OCI-LY3 (cell line): Measurements from ENCODE around the gene RBM25.
A peak's percentile ranks its signal among the peaks of the same experiment; 100 is the strongest.

ENCODE experiments used
- H2AFZ ChIP-seq: fragments of 200-600, 300-600 bp; shearing (Covaris generic); 2 replicates; pipeline ENCODE4 v1.6.0; 2014; ENCODE audit warnings: antibody characterized with exemption, low read depth, low read length
- H3K27ac ChIP-seq: fragments of 200-600, 300-600 bp; sonication (generic); 2 replicates; pipeline ENCODE4 v1.5.1; 2014; ENCODE audit warnings: mild to moderate bottlenecking, low read length, moderate library complexity, mixed read lengths
- H3K27me3 ChIP-seq: fragments of 200-600, 300-600 bp; sonication (generic); 2 replicates; pipeline ENCODE4 v1.6.1; 2014; ENCODE audit warnings: low read depth, low read length, mixed read lengths
- H3K36me3 ChIP-seq: fragments of 200-600, 300-600 bp; sonication (generic); replicated peaks from 2 replicates; pipeline ENCODE3; 2014; ENCODE audit warnings: low read depth, low read length, mixed read lengths
- H3K4me1 ChIP-seq: fragments of 300-600, 200-600 bp; sonication (generic); 2 replicates; pipeline ENCODE4 v1.6.1; 2014; ENCODE audit warnings: low read length, mixed read lengths
- H3K4me2 ChIP-seq: fragments of 200-600, 300-600 bp; sonication (generic); 2 replicates; pipeline ENCODE4 v1.6.1; 2014; ENCODE audit warnings: low read length, mixed read lengths
- H3K4me3 ChIP-seq: fragments of 300-600, 200-600 bp; sonication (generic); 2 replicates; pipeline ENCODE4 v1.5.1; 2014; ENCODE audit warnings: antibody characterized with exemption, mild to moderate bottlenecking, low read length, moderate library complexity
- H3K79me2 ChIP-seq: fragments of 300-600, 200-600 bp; shearing (Covaris generic); 2 replicates; pipeline ENCODE4 v1.6.1; 2014; ENCODE audit warnings: mild to moderate bottlenecking, low read length, mixed read lengths
- H3K9ac ChIP-seq: fragments of 300-600, 200-600 bp; shearing (Covaris generic); 2 replicates; pipeline ENCODE4 v1.6.0; 2014; ENCODE audit warnings: mild to moderate bottlenecking, low read length, moderate library complexity
- H3K9me3 ChIP-seq: fragments of 200-600, 300-600 bp; shearing (Covaris generic); 2 replicates; pipeline ENCODE4 v1.6.1; 2014; ENCODE audit warnings: low read length, mixed read lengths; ENCODE audit not compliant: insufficient read depth
- H4K20me1 ChIP-seq: fragments of 200-600, 300-600 bp; sonication (generic); 2 replicates; pipeline ENCODE4 v1.6.1; 2016; ENCODE audit warnings: low read length, mixed read lengths; ENCODE audit not compliant: insufficient read depth
- EZH2phosphoT487 ChIP-seq: fragments of 200-600 bp; shearing (Covaris generic); IDR thresholded peaks from 2 replicates; pipeline ENCODE4 v1.6.1; 2018; ENCODE audit warnings: antibody characterized with exemption, mixed run types, low read depth
- TF ChIP-seq, protein P1 (sequence below): fragments of 200-600, 300-600 bp; sonication (generic); IDR thresholded peaks from 2 replicates; pipeline ENCODE4 v1.5.1; 2014; ENCODE audit warnings: antibody characterized with exemption, low read length, low read depth

Gene RBM25

DNA sequence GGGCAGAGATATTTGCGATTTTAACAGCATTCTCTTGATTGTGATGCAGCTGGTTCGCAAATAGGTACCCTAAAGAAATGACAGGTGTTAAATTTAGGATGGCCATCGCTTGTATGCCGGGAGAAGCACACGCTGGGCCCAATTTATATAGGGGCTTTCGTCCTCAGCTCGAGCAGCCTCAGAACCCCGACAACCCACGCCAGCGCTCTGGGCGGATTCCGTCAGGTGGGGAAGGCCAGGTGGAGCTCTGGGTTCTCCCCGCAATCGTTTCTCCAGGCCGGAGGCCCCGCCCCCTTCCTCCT, 77.7 kb downstream of the RBM25 start:
- peak overlapping the region; percentile 98 for H3K4me3 ChIP-seq
- H3K27ac ChIP-seq, result no peak overlapping the region

DNA sequence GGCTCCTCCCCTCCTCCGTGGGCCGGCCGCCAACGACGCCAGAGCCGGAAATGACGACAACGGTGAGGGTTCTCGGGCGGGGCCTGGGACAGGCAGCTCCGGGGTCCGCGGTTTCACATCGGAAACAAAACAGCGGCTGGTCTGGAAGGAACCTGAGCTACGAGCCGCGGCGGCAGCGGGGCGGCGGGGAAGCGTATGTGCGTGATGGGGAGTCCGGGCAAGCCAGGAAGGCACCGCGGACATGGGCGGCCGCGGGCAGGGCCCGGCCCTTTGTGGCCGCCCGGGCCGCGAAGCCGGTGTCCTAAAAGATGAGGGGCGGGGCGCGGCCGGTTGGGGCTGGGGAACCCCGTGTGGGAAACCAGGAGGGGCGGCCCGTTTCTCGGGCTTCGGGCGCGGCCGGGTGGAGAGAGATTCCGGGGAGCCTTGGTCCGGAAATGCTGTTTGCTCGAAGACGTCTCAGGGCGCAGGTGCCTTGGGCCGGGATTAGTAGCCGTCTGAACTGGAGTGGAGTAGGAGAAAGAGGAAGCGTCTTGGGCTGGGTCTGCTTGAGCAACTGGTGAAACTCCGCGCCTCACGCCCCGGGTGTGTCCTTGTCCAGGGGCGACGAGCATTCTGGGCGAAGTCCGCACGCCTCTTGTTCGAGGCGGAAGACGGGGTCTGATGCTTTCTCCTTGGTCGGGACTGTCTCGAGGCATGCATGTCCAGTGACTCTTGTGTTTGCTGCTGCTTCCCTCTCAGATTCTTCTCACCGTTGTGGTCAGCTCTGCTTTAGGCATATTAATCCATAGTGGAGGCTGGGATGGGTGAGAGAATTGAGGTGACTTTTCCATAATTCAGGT, 78.3 kb downstream of the RBM25 start, which contains the start of gene PSEN1:
Gene PSEN1, plus strand, starts transcription at position 121 of the 839 bp plus-strand sequence. CDS start 11,513 bp downstream, outside the sequence.
- TF ChIP-seq, protein P1, sequence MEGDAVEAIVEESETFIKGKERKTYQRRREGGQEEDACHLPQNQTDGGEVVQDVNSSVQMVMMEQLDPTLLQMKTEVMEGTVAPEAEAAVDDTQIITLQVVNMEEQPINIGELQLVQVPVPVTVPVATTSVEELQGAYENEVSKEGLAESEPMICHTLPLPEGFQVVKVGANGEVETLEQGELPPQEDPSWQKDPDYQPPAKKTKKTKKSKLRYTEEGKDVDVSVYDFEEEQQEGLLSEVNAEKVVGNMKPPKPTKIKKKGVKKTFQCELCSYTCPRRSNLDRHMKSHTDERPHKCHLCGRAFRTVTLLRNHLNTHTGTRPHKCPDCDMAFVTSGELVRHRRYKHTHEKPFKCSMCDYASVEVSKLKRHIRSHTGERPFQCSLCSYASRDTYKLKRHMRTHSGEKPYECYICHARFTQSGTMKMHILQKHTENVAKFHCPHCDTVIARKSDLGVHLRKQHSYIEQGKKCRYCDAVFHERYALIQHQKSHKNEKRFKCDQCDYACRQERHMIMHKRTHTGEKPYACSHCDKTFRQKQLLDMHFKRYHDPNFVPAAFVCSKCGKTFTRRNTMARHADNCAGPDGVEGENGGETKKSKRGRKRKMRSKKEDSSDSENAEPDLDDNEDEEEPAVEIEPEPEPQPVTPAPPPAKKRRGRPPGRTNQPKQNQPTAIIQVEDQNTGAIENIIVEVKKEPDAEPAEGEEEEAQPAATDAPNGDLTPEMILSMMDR, result no peak
- no peak for TF ChIP-seq EZH2phosphoT487
- H3K79me2 ChIP-seq, result peaks cover 40% of the 10 kb centered on the region
- H4K20me1 ChIP-seq, result peaks cover 8% of the 10 kb centered on the region; the same call in 1 of the 2 replicates
- H3K4me3 ChIP-seq, result peak within 1 kb of the TSS; percentile 98
- peak within 1 kb of the TSS; percentile 68 for H3K27ac ChIP-seq
- peaks cover 3% of the 10 kb centered on the region for H3K36me3 ChIP-seq
- H2AFZ ChIP-seq, result peak within 1 kb of the TSS; percentile 64
- H3K4me2 ChIP-seq, result peak within 1 kb of the TSS; percentile 100
- H3K4me1 ChIP-seq, result peaks cover 12% of the 10 kb centered on the region
- peak within 1 kb of the TSS; percentile 83 for H3K9ac ChIP-seq
- H3K9me3 ChIP-seq, result no peaks in the 10 kb centered on the region
- no peaks in the 10 kb centered on the region for H3K27me3 ChIP-seq

More for the DNA sequence above, 77.7 kb downstream of the RBM25 start:
- Histone ChIP-seq H3K4me1 (peaks cover 12% of the 10 kb centered on the region), H3K9me3 (no peaks in the 10 kb centered on the region), H3K4me2 (peak overlapping the region; percentile 78), H4K20me1 (peaks cover 7% of the 10 kb centered on the region; the same call in 1 of the 2 replicates), H3K9ac (peak overlapping the region; percentile 37), H2AFZ (peak overlapping the region; percentile 64; the same call in 1 of the 2 replicates), H3K27me3 (no peaks in the 10 kb centered on the region), H3K36me3 (peaks cover 3% of the 10 kb centered on the region), H3K79me2 (peaks cover 38% of the 10 kb centered on the region)
- no peak for TF ChIP-seq EZH2phosphoT487
- TF ChIP-seq, protein P1, result no peak

GRCh38 chr14:73140811-73141323, 82.5 kb downstream of the RBM25 start:
- H3K27me3 ChIP-seq, result no peaks in the 10 kb centered on the region
- no peaks in the 10 kb centered on the region for H3K9me3 ChIP-seq
- H4K20me1 ChIP-seq, result peaks cover 22% of the 10 kb centered on the region
- no peak overlapping the region for H3K27ac ChIP-seq
- H3K9ac ChIP-seq, result no peak overlapping the region
- H2AFZ ChIP-seq, result no peak overlapping the region
- TF ChIP-seq, protein P1, result no peak
- no peak for TF ChIP-seq EZH2phosphoT487
- H3K79me2 ChIP-seq, result peaks cover 68% of the 10 kb centered on the region
- H3K4me3 ChIP-seq, result no peak overlapping the region
- H3K36me3 ChIP-seq, result no peaks in the 10 kb centered on the region
- peaks cover 9% of the 10 kb centered on the region for H3K4me1 ChIP-seq
- no peak overlapping the region for H3K4me2 ChIP-seq

GRCh38 chr14:73142216-73142615, 83.9 kb downstream of the RBM25 start:
- Histone ChIP-seq H4K20me1 (peaks cover 24% of the 10 kb centered on the region), H3K79me2 (peaks cover 68% of the 10 kb centered on the region)

More at GRCh38 chr14:73142216-73142615, 83.9 kb downstream of the RBM25 start:
- Histone ChIP-seq H3K4me1 (peaks cover 5% of the 10 kb centered on the region), H2AFZ (no peak overlapping the region), H3K27ac (no peak overlapping the region), H3K4me3 (no peak overlapping the region), H3K9ac (no peak overlapping the region), H3K27me3 (no peaks in the 10 kb centered on the region), H3K4me2 (no peak overlapping the region), H3K36me3 (no peaks in the 10 kb centered on the region), H3K9me3 (no peaks in the 10 kb centered on the region)
- TF ChIP-seq, protein P1, result no peak
- no peak for TF ChIP-seq EZH2phosphoT487
